ENCODE results near the gene NOXA1. TPM values are rescaled to one million over a fixed set of nuclear protein-coding genes. Genes with fewer than 3 reads are reported as not detected.

Gene NOXA1
- total and polyA plus RNA-seq, 2 donors (not counting 1 experiment from before 2014, with no cell fraction given): 0.08 to 0.66 TPM

DNA sequence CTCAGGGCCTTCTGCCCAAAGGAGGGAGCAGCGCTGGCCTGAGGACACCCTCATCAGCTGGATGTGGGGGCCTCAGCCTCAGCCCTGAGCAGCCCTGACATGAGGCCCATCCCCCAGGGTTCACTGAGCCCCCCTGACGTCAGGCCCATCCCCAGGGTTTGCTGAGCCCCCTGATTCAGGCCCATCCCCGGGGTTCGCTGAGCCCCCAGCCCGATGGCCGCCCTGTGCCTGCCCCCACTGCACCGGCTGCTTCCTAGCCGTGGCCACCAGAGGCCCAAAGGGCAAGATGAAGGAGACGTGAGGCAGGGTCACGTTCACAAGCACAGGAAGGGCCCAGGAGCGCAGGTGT is 55.4 kb downstream of the NOXA1 start:
- no peaks in the 10 kb centered on the region for H3K36me3 ChIP-seq (ENCODE audit: control insufficient read depth, insufficient read depth, low read length)
- H3K79me2 ChIP-seq (ENCODE audit: control insufficient read depth, insufficient read depth, low read length): no peaks in the 10 kb centered on the region
- H3K9me3 ChIP-seq (ENCODE audit: control insufficient read depth, insufficient read depth, low read depth, low read length): no peaks in the 10 kb centered on the region
- no peak overlapping the region for H2AFZ ChIP-seq (ENCODE audit: low read length)
- H3K4me2 ChIP-seq (ENCODE audit: extremely low read depth, insufficient read depth, low read length): no peak overlapping the region
- H3K4me3 ChIP-seq (replicated peaks in 1 of 4; ENCODE audit: control extremely low read depth in 1 of 4, insufficient read depth in 1 of 4, low read depth in 3 of 4, low read length in 4 of 4): no peak overlapping the region
- H3K27ac ChIP-seq (ENCODE audit: insufficient read depth, low read length): no peak overlapping the region
- TF ChIP-seq, protein P1, sequence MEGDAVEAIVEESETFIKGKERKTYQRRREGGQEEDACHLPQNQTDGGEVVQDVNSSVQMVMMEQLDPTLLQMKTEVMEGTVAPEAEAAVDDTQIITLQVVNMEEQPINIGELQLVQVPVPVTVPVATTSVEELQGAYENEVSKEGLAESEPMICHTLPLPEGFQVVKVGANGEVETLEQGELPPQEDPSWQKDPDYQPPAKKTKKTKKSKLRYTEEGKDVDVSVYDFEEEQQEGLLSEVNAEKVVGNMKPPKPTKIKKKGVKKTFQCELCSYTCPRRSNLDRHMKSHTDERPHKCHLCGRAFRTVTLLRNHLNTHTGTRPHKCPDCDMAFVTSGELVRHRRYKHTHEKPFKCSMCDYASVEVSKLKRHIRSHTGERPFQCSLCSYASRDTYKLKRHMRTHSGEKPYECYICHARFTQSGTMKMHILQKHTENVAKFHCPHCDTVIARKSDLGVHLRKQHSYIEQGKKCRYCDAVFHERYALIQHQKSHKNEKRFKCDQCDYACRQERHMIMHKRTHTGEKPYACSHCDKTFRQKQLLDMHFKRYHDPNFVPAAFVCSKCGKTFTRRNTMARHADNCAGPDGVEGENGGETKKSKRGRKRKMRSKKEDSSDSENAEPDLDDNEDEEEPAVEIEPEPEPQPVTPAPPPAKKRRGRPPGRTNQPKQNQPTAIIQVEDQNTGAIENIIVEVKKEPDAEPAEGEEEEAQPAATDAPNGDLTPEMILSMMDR (conservative IDR thresholded peaks at IDR 0.05 in 1 of 2, IDR thresholded peaks at IDR 0.05 in 1 of 2; ENCODE audit: low read depth in 1 of 2, low read length in 2 of 2): no peak
- H3K9ac ChIP-seq (ENCODE audit: insufficient read depth, low read length): no peak overlapping the region
- H3K4me1 ChIP-seq (ENCODE audit: control insufficient read depth, extremely low read depth, insufficient read depth, low read length): peaks cover 2% of the 10 kb centered on the region
- DNase-seq (ENCODE audit: low read depth in 2 of 2): no peak
- peaks cover 4% of the 10 kb centered on the region for H3K27me3 ChIP-seq (ENCODE audit: control insufficient read depth, insufficient read depth, low read length)
- H4K20me1 ChIP-seq (ENCODE audit: control insufficient read depth, extremely low read depth, insufficient read depth, low read length): no peaks in the 10 kb centered on the region

DNA sequence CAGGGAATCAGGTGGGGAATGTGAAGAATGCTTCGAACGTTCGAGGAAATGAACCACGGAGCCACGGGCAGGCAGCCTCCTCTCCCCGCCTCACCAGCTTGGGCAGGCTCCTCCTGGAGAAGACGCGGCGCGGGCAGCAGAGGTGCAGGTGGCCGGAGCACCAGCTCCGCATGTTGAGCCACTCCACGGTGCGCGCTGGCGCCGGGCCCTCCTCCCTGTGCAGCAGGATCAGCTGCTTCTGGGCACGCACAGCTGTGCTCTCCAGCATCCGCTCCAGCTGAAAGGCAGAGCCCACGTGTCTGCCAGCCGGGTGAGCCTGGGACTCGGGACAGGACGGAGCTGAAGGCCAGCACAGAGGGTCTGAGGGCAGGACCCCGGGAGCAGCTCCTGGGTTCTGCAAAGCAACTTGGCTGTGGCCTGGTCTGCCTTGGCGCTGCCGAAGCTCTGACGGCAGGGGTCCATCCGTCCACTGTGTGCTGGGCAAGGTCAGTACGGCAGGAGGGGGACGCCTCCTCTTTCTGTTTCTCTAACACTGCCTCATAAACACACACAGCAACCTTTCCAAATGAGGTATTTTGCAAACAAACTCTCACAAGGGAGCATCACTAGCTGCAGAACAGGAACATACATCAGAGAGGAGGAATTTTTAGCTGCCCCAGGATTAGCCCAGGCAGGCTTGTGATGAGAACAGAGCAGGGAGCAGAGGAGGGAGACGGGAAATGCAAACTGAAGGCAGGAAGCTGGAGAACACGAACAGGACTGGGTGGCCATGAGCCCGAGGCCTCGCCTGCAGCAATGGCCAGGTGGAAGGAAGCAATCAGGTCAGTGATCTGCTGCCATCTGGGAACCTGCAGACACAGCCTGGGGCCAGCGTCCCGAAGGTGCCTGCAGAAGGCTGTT is 56.0 kb downstream of the NOXA1 start:
- H3K36me3 ChIP-seq (ENCODE audit: control insufficient read depth, insufficient read depth, low read length): no peaks in the 10 kb centered on the region
- H2AFZ ChIP-seq (ENCODE audit: low read length): no peak overlapping the region
- H3K27me3 ChIP-seq (ENCODE audit: control insufficient read depth, insufficient read depth, low read length): peaks cover 4% of the 10 kb centered on the region
- no peaks in the 10 kb centered on the region for H3K79me2 ChIP-seq (ENCODE audit: control insufficient read depth, insufficient read depth, low read length)
- no peaks in the 10 kb centered on the region for H4K20me1 ChIP-seq (ENCODE audit: control insufficient read depth, extremely low read depth, insufficient read depth, low read length)
- peak in 1 of 2 donors; percentile 14 for DNase-seq (ENCODE audit: low read depth in 2 of 2)
- H3K4me1 ChIP-seq (ENCODE audit: control insufficient read depth, extremely low read depth, insufficient read depth, low read length): peaks cover 2% of the 10 kb centered on the region
- H3K27ac ChIP-seq (ENCODE audit: insufficient read depth, low read length): no peak overlapping the region
- no peaks in the 10 kb centered on the region for H3K9me3 ChIP-seq (ENCODE audit: control insufficient read depth, insufficient read depth, low read depth, low read length)
- H3K9ac ChIP-seq (ENCODE audit: insufficient read depth, low read length): no peak overlapping the region
- no peak overlapping the region for H3K4me2 ChIP-seq (ENCODE audit: extremely low read depth, insufficient read depth, low read length)
- no peak overlapping the region for H3K4me3 ChIP-seq (replicated peaks in 1 of 4; ENCODE audit: control extremely low read depth in 1 of 4, insufficient read depth in 1 of 4, low read depth in 3 of 4, low read length in 4 of 4)
- TF ChIP-seq EZH2 (IDR thresholded peaks at IDR 0.05; ENCODE audit: low read length, missing control alignments): no peak
- TF ChIP-seq, protein P1 (conservative IDR thresholded peaks at IDR 0.05 in 1 of 2, IDR thresholded peaks at IDR 0.05 in 1 of 2; ENCODE audit: low read depth in 1 of 2, low read length in 2 of 2): no peak

DNA sequence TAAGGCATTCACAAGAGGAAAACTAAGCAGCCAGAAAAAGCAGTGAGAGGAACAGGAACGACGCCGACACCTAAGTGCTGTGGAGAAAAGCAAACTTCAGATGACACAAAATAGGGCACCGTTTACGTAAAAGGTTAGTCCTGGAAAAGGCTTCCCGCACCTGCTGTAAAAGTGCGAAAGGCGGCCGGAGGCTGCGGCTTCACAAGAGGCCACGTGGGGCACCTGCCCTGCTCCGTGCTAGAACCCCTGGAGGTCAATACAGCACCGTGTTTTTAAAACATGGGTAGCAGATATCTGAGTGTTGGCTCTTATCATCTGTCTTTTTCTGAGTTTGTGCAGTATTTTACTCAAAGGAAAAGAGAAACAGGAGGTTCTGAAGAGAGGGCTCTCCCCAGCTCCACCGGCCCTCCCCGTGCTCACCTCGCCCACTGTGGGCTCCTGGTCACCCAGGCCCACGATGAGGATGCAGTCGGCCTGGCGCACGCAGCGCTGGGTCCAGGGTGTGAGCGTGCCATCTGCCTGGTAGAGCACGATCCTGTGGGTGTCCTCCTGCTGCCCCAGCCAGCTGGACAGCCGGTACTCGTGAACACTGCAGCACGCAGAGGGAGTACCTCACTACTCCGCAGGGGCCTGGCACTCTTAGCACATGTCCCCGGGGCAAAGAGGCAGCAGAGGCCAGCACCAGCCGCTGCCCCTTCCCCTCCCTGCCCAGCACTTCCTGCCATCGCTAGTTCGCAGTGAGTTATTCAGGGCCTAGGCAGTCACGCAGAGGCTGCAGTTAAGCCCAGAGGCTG is 56.9 kb downstream of the NOXA1 start:
- Histone ChIP-seq H3K4me1 (ENCODE audit: control insufficient read depth, extremely low read depth, insufficient read depth, low read length) (peaks cover 2% of the 10 kb centered on the region), H3K4me3 (replicated peaks in 1 of 4; ENCODE audit: control extremely low read depth in 1 of 4, insufficient read depth in 1 of 4, low read depth in 3 of 4, low read length in 4 of 4) (no peak overlapping the region), H3K9ac (ENCODE audit: insufficient read depth, low read length) (no peak overlapping the region), H3K9me3 (ENCODE audit: control insufficient read depth, insufficient read depth, low read depth, low read length) (no peaks in the 10 kb centered on the region), H3K4me2 (ENCODE audit: extremely low read depth, insufficient read depth, low read length) (no peak overlapping the region), H3K79me2 (ENCODE audit: control insufficient read depth, insufficient read depth, low read length) (no peaks in the 10 kb centered on the region), H2AFZ (ENCODE audit: low read length) (no peak overlapping the region), H4K20me1 (ENCODE audit: control insufficient read depth, extremely low read depth, insufficient read depth, low read length) (no peaks in the 10 kb centered on the region), H3K36me3 (ENCODE audit: control insufficient read depth, insufficient read depth, low read length) (no peaks in the 10 kb centered on the region), H3K27me3 (ENCODE audit: control insufficient read depth, insufficient read depth, low read length) (peaks cover 4% of the 10 kb centered on the region), H3K27ac (ENCODE audit: insufficient read depth, low read length) (no peak overlapping the region)
- no peak for DNase-seq (ENCODE audit: low read depth in 2 of 2)
- no peak for TF ChIP-seq EZH2 (IDR thresholded peaks at IDR 0.05; ENCODE audit: low read length, missing control alignments)
- TF ChIP-seq, protein P1 (conservative IDR thresholded peaks at IDR 0.05 in 1 of 2, IDR thresholded peaks at IDR 0.05 in 1 of 2; ENCODE audit: low read depth in 1 of 2, low read length in 2 of 2): no peak

All from fibroblast of lung (primary cell).